Endothelial cell (in vitro differentiated cells): Measurements from ENCODE around the gene ZNF326. TPM values are rescaled to one million over a fixed set of nuclear protein-coding genes. Genes with fewer than 3 reads are reported as not detected.

Source experiments
- DNase-seq: peaks from one replicate; pipeline ENCODE4 v3.0.0; 2021; ENCODE audit warnings: low spot score
- H3K27ac Mint-ChIP-seq: one replicate; pipeline ENCODE4 v1.8.0; 2021; ENCODE audit warnings: mixed read lengths, inconsistent platforms; ENCODE audit not compliant: unreplicated experiment
- H3K27me3 Mint-ChIP-seq: one replicate; pipeline ENCODE4 v1.8.0; 2021; ENCODE audit warnings: mild to moderate bottlenecking, moderate library complexity, mixed read lengths, inconsistent platforms; ENCODE audit not compliant: unreplicated experiment
- H3K36me3 Mint-ChIP-seq: one replicate; pipeline ENCODE4 v1.8.0; 2021; ENCODE audit warnings: mild to moderate bottlenecking, low read depth, mixed read lengths, inconsistent platforms; ENCODE audit not compliant: unreplicated experiment
- H3K4me1 Mint-ChIP-seq: one replicate; pipeline ENCODE4 v1.8.0; 2021; ENCODE audit warnings: mild to moderate bottlenecking, mixed read lengths, inconsistent platforms; ENCODE audit not compliant: unreplicated experiment
- H3K4me3 Mint-ChIP-seq: one replicate; pipeline ENCODE4 v1.8.0; 2021; ENCODE audit warnings: mild to moderate bottlenecking, mixed read lengths, inconsistent platforms; ENCODE audit not compliant: unreplicated experiment
- H3K9me3 Mint-ChIP-seq: one replicate; pipeline ENCODE4 v1.8.0; 2021; ENCODE audit warnings: mixed read lengths, inconsistent platforms; ENCODE audit not compliant: unreplicated experiment
- long read RNA-seq: library from polyadenylated mRNA; unstranded; transcript quantifications from one replicate; pipeline ENCODE4 v2.0.0, GENCODE V29; 2020; ENCODE audit not compliant: unreplicated experiment
- total RNA-seq: library from RNA; stranded (reverse); fragmentation: NEBNext Ultra II Directional; extraction: Animal tissue kit (Norgen Biotek cat#: 25700); gene quantifications from one replicate; pipeline ENCODE4 v1.2.1, GENCODE V29; 2021; ENCODE audit not compliant: unreplicated experiment
- TF ChIP-seq, protein P1 (sequence below): fragments of 200-600 bp; sonication (generic); IDR thresholded peaks from one replicate; pipeline ENCODE4 v1.5.0; 2021; ENCODE audit warnings: antibody characterized with exemption; ENCODE audit not compliant: unreplicated experiment

The ZNF326 gene, protein sequence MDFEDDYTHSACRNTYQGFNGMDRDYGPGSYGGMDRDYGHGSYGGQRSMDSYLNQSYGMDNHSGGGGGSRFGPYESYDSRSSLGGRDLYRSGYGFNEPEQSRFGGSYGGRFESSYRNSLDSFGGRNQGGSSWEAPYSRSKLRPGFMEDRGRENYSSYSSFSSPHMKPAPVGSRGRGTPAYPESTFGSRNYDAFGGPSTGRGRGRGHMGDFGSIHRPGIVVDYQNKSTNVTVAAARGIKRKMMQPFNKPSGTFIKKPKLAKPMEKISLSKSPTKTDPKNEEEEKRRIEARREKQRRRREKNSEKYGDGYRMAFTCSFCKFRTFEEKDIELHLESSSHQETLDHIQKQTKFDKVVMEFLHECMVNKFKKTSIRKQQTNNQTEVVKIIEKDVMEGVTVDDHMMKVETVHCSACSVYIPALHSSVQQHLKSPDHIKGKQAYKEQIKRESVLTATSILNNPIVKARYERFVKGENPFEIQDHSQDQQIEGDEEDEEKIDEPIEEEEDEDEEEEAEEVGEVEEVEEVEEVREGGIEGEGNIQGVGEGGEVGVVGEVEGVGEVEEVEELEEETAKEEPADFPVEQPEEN
- 36.5 TPM for total RNA-seq
- long read RNA-seq, partial matches to known transcripts = 14 of 20 reads
- long read RNA-seq, other reads (novel, unspliced or antisense) = 4 of 20 reads

DNA sequence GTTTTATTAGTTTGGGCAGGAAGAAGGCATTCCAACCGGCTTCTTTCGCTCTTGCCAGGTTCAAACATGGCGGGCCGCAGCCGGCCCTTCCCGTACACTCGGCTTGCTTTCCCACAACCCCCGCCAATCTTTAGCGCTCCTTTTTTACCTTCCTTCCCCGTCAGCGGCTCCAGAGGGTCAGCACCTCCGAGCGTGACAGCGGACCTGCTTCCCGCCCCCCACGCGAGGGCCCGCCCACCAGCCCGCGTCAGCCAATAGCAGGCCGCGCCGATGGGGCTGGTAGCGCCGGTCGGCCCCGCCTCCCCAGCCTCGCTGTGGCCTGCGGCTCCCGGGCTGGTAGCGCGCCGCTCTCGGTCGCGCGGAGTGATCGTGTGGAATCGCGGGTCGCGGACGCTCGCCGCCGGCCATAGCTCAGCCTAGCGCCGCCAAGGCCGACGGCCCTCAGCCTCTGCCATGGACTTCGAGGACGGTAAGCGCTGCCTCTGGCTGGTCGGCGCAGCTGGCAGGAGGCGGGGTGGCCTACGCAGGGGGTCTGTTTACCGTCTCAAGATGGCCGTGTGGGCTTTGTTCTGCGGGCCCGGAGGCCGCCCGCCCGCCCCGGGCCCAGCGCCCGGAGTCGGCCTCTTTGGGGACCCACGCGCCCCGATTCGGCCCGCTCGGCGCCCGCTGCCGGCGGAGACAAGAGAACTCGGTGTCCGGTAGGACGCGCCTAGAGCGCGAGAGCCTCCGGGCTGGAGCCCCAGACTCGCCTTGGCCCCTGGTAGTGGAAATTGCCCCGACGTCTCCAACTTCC lies at the start of gene ZNF326:
TSS of gene ZNF326 (plus strand) at position 306 of the 793 bp plus-strand sequence. CDS start at position 454, 148 bp downstream.
- TF ChIP-seq, protein P1, sequence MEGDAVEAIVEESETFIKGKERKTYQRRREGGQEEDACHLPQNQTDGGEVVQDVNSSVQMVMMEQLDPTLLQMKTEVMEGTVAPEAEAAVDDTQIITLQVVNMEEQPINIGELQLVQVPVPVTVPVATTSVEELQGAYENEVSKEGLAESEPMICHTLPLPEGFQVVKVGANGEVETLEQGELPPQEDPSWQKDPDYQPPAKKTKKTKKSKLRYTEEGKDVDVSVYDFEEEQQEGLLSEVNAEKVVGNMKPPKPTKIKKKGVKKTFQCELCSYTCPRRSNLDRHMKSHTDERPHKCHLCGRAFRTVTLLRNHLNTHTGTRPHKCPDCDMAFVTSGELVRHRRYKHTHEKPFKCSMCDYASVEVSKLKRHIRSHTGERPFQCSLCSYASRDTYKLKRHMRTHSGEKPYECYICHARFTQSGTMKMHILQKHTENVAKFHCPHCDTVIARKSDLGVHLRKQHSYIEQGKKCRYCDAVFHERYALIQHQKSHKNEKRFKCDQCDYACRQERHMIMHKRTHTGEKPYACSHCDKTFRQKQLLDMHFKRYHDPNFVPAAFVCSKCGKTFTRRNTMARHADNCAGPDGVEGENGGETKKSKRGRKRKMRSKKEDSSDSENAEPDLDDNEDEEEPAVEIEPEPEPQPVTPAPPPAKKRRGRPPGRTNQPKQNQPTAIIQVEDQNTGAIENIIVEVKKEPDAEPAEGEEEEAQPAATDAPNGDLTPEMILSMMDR = no peak
- peaks cover 21% of the 10 kb centered on the region for H3K4me1 Mint-ChIP-seq

DNA sequence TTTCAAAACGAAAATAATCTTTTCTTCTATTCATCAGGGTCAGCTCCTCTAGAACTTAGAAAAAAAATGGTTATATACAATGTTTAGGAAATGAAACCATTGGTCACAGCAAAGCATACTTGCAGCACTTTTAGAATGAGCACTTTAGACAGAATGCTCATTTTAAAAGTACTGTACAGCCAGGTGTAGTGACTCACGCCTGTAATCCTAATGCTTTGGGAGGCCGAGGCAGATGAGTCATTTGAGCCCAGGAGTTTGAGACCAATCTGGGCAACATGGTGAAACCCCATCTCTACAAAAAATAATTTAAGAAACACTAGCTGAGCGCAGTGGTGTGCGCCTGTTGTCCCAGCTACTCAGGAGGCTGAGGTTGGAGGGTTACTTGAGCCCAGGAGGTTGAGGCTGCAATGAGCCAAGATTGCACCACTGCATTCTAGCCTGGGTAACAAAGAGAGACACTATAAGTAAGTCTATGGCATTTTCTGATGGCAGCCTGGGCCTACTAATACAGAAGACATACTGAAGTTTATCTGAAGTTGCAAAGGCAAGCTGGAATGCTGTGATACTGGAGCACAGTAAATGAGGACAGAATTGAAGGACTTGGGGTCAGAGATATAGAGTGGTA lies 48.9 kb upstream of the ZNF326 start:
- TF ChIP-seq, protein P1 = no peak
- Mint-ChIP-seq H3K36me3 (no peaks in the 10 kb centered on the region), H3K4me1 (peaks cover 4% of the 10 kb centered on the region), H3K9me3 (no peaks in the 10 kb centered on the region), H3K27me3 (no peaks in the 10 kb centered on the region), H3K4me3 (no peak overlapping the region), H3K27ac (no peak overlapping the region)
- DNase-seq = no peak

More for the DNA sequence above, at the start of gene ZNF326:
- H3K4me3 Mint-ChIP-seq = peak within 1 kb of the TSS; percentile 100
- H3K27ac Mint-ChIP-seq = peak within 1 kb of the TSS; percentile 98
- peak; percentile 99 for DNase-seq
- no peaks in the 10 kb centered on the region for H3K9me3 Mint-ChIP-seq
- H3K27me3 Mint-ChIP-seq = peaks cover 4% of the 10 kb centered on the region
- peaks cover 4% of the 10 kb centered on the region for H3K36me3 Mint-ChIP-seq

DNA sequence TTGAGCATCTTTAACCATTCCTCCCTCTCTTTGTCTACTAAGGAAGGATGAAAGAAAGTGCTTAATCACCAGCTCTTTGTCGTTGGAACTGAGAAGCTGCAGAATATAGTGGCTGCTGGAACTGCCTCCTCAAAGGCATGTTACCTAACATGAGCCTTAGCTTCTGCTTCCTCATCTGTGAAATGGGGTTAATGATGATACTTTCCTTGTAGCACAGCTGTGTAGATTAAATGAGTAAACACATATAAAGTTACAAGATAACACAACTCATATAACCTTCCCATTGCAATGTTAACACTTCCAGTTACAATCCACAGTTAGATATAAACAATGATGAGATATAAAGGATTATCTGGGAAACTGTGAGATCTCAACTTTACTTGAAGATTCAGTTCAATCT lies 48.4 kb upstream of the ZNF326 start:
- no peak overlapping the region for H3K4me3 Mint-ChIP-seq
- no peak overlapping the region for H3K27ac Mint-ChIP-seq
- H3K36me3 Mint-ChIP-seq = no peaks in the 10 kb centered on the region

DNA sequence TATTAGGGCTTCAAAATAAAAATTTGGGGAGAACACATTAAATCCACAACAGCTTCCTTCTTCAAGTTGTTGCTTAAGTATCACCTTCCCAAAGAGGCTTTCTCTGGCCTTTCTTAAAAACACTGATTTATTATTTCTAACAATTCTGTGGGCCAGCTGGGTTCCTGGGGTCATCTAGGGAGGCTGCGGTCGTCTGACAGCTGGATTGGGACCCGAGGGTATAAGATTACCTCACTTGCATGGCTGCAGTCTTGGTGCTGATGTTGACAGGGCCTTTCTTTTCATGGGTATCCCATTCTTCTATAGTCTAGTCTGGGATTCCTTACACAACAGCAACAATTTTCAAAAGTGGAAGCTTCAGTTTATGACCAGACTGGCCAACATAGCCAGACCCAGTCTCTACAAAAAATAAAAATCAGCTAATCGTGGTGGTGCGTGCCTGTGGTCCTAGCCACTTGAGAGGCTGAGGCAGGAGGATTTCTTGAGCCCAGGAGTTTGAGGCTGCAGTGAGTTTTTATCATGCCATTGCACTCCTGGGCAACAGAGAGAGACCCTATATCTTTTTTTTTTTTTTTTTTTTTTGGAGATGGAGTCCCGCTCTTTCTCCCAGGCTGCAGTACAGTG lies 46.1 kb upstream of the ZNF326 start:
- Mint-ChIP-seq H3K36me3 (no peaks in the 10 kb centered on the region), H3K27ac (no peak overlapping the region), H3K27me3 (no peaks in the 10 kb centered on the region), H3K9me3 (no peaks in the 10 kb centered on the region), H3K4me3 (no peak overlapping the region), H3K4me1 (no peaks in the 10 kb centered on the region)
- DNase-seq = no peak
- TF ChIP-seq, protein P1 = no peak

More for the DNA sequence above, 48.4 kb upstream of the ZNF326 start:
- H3K27me3 Mint-ChIP-seq = no peaks in the 10 kb centered on the region
- H3K4me1 Mint-ChIP-seq = peaks cover 4% of the 10 kb centered on the region
- no peaks in the 10 kb centered on the region for H3K9me3 Mint-ChIP-seq
- no peak for DNase-seq
- TF ChIP-seq, protein P1 = no peak
